Chondrocyte (in vitro differentiated cells): ENCODE results near the gene TBC1D22B. TPM values are rescaled to one million over a fixed set of nuclear protein-coding genes. Genes with fewer than 3 reads are reported as not detected.
A peak's percentile ranks its signal among the peaks of the same experiment; 100 is the strongest.

Experiments used
- DNase-seq: peaks from one replicate; pipeline ENCODE4 v3.0.0; 2021; ENCODE audit warnings: mixed read lengths, low spot score
- H3K27ac Mint-ChIP-seq: one replicate; pipeline ENCODE4 v1.8.0; 2021; ENCODE audit warnings: mild to moderate bottlenecking, moderate library complexity, mixed read lengths; ENCODE audit not compliant: unreplicated experiment
- H3K27me3 Mint-ChIP-seq: 2 replicates; pipeline ENCODE4 v1.8.0; 2021; ENCODE audit warnings: low read depth, mixed read lengths
- H3K36me3 Mint-ChIP-seq: 2 replicates; pipeline ENCODE4 v1.8.0; 2021; ENCODE audit warnings: low read depth, mixed read lengths
- H3K4me1 Mint-ChIP-seq: 2 replicates; pipeline ENCODE4 v1.8.0; 2021; ENCODE audit warnings: low read depth, mild to moderate bottlenecking, mixed read lengths
- H3K4me3 Mint-ChIP-seq: one replicate; pipeline ENCODE4 v1.8.0; 2021; ENCODE audit warnings: mild to moderate bottlenecking, moderate library complexity, mixed read lengths; ENCODE audit not compliant: unreplicated experiment
- H3K9me3 Mint-ChIP-seq: 2 replicates; pipeline ENCODE4 v1.8.0; 2021; ENCODE audit warnings: low read depth, mixed read lengths
- CTCF ChIP-seq: fragments of 200-600 bp; sonication (generic); IDR thresholded peaks from 2 replicates; pipeline ENCODE4 v1.5.0; 2021; ENCODE audit warnings: antibody characterized with exemption, mild to moderate bottlenecking, moderate library complexity
- total RNA-seq: library from RNA; stranded (reverse); gene quantifications from 3 replicates; pipeline ENCODE4 v1.2.1, GENCODE V29; 2021

Gene TBC1D22B
- total RNA-seq, 1 donor from 2014 or later, result 11.5 TPM

GRCh38 chr6:37239950-37240713 is 17.4 kb upstream of the TBC1D22B start:
- no peak for TF ChIP-seq CTCF
- Mint-ChIP-seq H3K27ac (peak overlapping the region; percentile 100), H3K9me3 (peaks cover 2% of the 10 kb centered on the region), H3K27me3 (no peaks in the 10 kb centered on the region), H3K4me3 (no peak overlapping the region), H3K36me3 (no peaks in the 10 kb centered on the region), H3K4me1 (peaks cover 70% of the 10 kb centered on the region)
- DNase-seq, result no peak

GRCh38 chr6:37241131-37241530 is 16.4 kb upstream of the TBC1D22B start:
- Mint-ChIP-seq H3K27me3 (no peaks in the 10 kb centered on the region), H3K36me3 (no peaks in the 10 kb centered on the region), H3K4me1 (peaks cover 80% of the 10 kb centered on the region), H3K27ac (peak overlapping the region; percentile 100), H3K9me3 (peaks cover 2% of the 10 kb centered on the region), H3K4me3 (no peak overlapping the region)
- TF ChIP-seq CTCF, result no peak
- no peak for DNase-seq

- peak overlapping the region; percentile 100 for H3K27ac Mint-ChIP-seq
- peaks cover 2% of the 10 kb centered on the region for H3K9me3 Mint-ChIP-seq
- DNase-seq, result no peak
- TF ChIP-seq CTCF, result no peak
- peaks cover 85% of the 10 kb centered on the region for H3K4me1 Mint-ChIP-seq
- H3K27me3 Mint-ChIP-seq, result no peaks in the 10 kb centered on the region
- no peaks in the 10 kb centered on the region for H3K36me3 Mint-ChIP-seq
- no peak overlapping the region for H3K4me3 Mint-ChIP-seq
Observed at GRCh38 chr6:37241775-37242428, 15.7 kb upstream of the TBC1D22B start.

- H3K27ac Mint-ChIP-seq, result peak overlapping the region; percentile 100
- no peak overlapping the region for H3K4me3 Mint-ChIP-seq
- peaks cover 2% of the 10 kb centered on the region for H3K9me3 Mint-ChIP-seq
- no peaks in the 10 kb centered on the region for H3K36me3 Mint-ChIP-seq
- no peaks in the 10 kb centered on the region for H3K27me3 Mint-ChIP-seq
- no peak for TF ChIP-seq CTCF
- H3K4me1 Mint-ChIP-seq, result peaks cover 82% of the 10 kb centered on the region
- no peak for DNase-seq
Observed at GRCh38 chr6:37242429-37243052, 15.0 kb upstream of the TBC1D22B start.

GRCh38 chr6:37243131-37243815 is 14.3 kb upstream of the TBC1D22B start:
- peaks cover 2% of the 10 kb centered on the region for H3K9me3 Mint-ChIP-seq
- H3K4me1 Mint-ChIP-seq, result peaks cover 77% of the 10 kb centered on the region
- no peak for DNase-seq
- peaks cover under 1% of the 10 kb centered on the region for H3K36me3 Mint-ChIP-seq
- H3K27me3 Mint-ChIP-seq, result no peaks in the 10 kb centered on the region
- peak overlapping the region; percentile 100 for H3K27ac Mint-ChIP-seq
- TF ChIP-seq CTCF, result no peak
- peak overlapping the region; percentile 20 for H3K4me3 Mint-ChIP-seq
